ENCODE data around the gene VN1R5.

The VN1R5 gene

DNA sequence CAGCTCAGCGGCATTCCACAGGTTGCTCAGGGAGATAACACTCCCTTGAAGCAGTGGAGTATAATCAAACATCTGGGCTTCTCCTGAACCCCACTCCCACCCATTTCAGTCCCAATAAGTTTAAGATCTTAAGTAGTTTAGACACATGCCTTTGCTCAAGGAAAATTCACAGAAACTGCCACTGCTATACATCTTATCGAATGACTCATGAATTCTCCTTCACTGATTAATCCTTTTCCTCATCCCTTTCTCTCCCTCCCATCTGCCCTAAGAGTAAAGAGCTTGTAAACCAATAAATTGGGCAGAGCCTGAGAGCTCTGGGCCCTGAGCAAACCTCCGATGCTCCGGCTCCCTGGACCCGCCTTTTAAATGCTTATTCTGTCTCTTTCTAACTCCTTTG lies 10.2 kb downstream of the VN1R5 start:
- Histone ChIP-seq H3K9me2 (replicated peaks; ENCODE audit: insufficient read depth, low read length) (no peaks in the 10 kb centered on the region), H3F3A (ENCODE audit: insufficient read depth) (no peaks in the 10 kb centered on the region), H2AFZ (ENCODE audit: low read depth, low read length, severe bottlenecking) (no peak overlapping the region), H3K36me3 (ENCODE audit: low read length) (no peaks in the 10 kb centered on the region; the same call in 1 of the 2 replicates), H3K4me2 (ENCODE audit: low read depth, low read length, poor library complexity, severe bottlenecking) (no peak overlapping the region), H3K4me3 (ENCODE audit: insufficient read depth, low read length, poor library complexity, severe bottlenecking) (no peak overlapping the region), H3K27me3 (ENCODE audit: low read length) (no peaks in the 10 kb centered on the region), H3K9ac (ENCODE audit: low read length) (no peak overlapping the region), H3K27ac (ENCODE audit: low read depth, low read length) (no peak overlapping the region), H3K9me3 (ENCODE audit: insufficient read depth, low read length) (peaks cover 4% of the 10 kb centered on the region; the same call in 1 of the 2 replicates), H4K20me1 (ENCODE audit: low read depth, low read length) (no peaks in the 10 kb centered on the region), H3K79me2 (ENCODE audit: insufficient read depth, low read length) (no peaks in the 10 kb centered on the region)
- TF ChIP-seq, protein P1, sequence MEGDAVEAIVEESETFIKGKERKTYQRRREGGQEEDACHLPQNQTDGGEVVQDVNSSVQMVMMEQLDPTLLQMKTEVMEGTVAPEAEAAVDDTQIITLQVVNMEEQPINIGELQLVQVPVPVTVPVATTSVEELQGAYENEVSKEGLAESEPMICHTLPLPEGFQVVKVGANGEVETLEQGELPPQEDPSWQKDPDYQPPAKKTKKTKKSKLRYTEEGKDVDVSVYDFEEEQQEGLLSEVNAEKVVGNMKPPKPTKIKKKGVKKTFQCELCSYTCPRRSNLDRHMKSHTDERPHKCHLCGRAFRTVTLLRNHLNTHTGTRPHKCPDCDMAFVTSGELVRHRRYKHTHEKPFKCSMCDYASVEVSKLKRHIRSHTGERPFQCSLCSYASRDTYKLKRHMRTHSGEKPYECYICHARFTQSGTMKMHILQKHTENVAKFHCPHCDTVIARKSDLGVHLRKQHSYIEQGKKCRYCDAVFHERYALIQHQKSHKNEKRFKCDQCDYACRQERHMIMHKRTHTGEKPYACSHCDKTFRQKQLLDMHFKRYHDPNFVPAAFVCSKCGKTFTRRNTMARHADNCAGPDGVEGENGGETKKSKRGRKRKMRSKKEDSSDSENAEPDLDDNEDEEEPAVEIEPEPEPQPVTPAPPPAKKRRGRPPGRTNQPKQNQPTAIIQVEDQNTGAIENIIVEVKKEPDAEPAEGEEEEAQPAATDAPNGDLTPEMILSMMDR (IDR thresholded peaks at IDR 0.05; ENCODE audit: insufficient read depth, low read length, poor library complexity, severe bottlenecking): no peak
- TF ChIP-seq EZH2phosphoT487 (conservative IDR thresholded peaks at IDR 0.05; ENCODE audit: low read length): no peak

DNA sequence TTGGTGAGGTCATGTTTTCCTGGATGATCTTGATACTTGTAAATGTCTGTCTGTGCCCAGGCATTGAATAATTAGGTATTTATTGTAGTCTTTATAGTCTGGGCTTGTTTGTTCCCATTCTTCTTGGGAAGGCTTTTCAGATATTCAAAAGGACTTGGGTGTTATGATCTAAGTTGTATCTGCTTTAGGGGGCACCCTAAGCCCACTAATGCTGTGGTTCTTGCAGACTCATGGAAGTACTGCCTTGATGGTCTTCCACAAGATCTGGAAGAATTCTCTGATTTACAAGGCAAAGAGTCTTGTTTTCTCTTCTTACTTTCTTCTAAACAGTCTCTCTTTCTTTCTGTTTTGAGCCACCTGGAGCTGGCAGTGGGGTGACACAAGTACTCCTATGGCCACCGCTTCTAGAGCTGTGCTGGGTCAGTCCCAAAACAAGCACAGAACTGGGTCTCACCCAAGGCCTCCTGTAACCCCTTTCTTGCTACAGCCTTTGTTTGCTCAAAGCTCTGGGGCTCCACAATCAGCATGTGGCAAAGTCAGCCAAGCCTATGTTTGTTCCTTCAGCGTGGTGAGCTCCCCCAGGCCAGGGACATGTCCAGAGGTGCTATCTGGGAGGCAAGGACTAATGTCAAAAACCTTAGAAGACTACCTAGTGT lies 12.6 kb downstream of the VN1R5 start:
- no peak overlapping the region for H2AFZ ChIP-seq (ENCODE audit: low read depth, low read length, severe bottlenecking)

GRCh38 chr1:247269133-247269532 lies 13.3 kb downstream of the VN1R5 start:
- H3K4me2 ChIP-seq (ENCODE audit: low read depth, low read length, poor library complexity, severe bottlenecking): no peak overlapping the region
- peaks cover 4% of the 10 kb centered on the region; the same call in 1 of the 2 replicates for H3K9me3 ChIP-seq (ENCODE audit: insufficient read depth, low read length)
- H4K20me1 ChIP-seq (ENCODE audit: low read depth, low read length): no peaks in the 10 kb centered on the region
- H3K36me3 ChIP-seq (ENCODE audit: low read length): no peaks in the 10 kb centered on the region; the same call in 1 of the 2 replicates
- H2AFZ ChIP-seq (ENCODE audit: low read depth, low read length, severe bottlenecking): no peak overlapping the region
- no peaks in the 10 kb centered on the region for H3F3A ChIP-seq (ENCODE audit: insufficient read depth)
- H3K27me3 ChIP-seq (ENCODE audit: low read length): no peaks in the 10 kb centered on the region
- no peaks in the 10 kb centered on the region for H3K9me2 ChIP-seq (replicated peaks; ENCODE audit: insufficient read depth, low read length)
- H3K4me3 ChIP-seq (ENCODE audit: insufficient read depth, low read length, poor library complexity, severe bottlenecking): no peak overlapping the region
- no peaks in the 10 kb centered on the region for H3K79me2 ChIP-seq (ENCODE audit: insufficient read depth, low read length)
- no peak overlapping the region for H3K9ac ChIP-seq (ENCODE audit: low read length)
- TF ChIP-seq EZH2phosphoT487 (conservative IDR thresholded peaks at IDR 0.05; ENCODE audit: low read length): no peak
- TF ChIP-seq, protein P1 (IDR thresholded peaks at IDR 0.05; ENCODE audit: insufficient read depth, low read length, poor library complexity, severe bottlenecking): no peak
- no peak overlapping the region for H3K27ac ChIP-seq (ENCODE audit: low read depth, low read length)

More for the DNA sequence above, 12.6 kb downstream of the VN1R5 start:
- TF ChIP-seq, protein P1 (IDR thresholded peaks at IDR 0.05; ENCODE audit: insufficient read depth, low read length, poor library complexity, severe bottlenecking): no peak
- no peak for TF ChIP-seq EZH2phosphoT487 (conservative IDR thresholded peaks at IDR 0.05; ENCODE audit: low read length)
- H3K36me3 ChIP-seq (ENCODE audit: low read length): no peaks in the 10 kb centered on the region; the same call in 1 of the 2 replicates
- H3F3A ChIP-seq (ENCODE audit: insufficient read depth): no peaks in the 10 kb centered on the region
- no peaks in the 10 kb centered on the region for H3K27me3 ChIP-seq (ENCODE audit: low read length)
- H4K20me1 ChIP-seq (ENCODE audit: low read depth, low read length): no peaks in the 10 kb centered on the region
- no peaks in the 10 kb centered on the region for H3K79me2 ChIP-seq (ENCODE audit: insufficient read depth, low read length)
- H3K9me2 ChIP-seq (replicated peaks; ENCODE audit: insufficient read depth, low read length): no peaks in the 10 kb centered on the region
- no peak overlapping the region for H3K9ac ChIP-seq (ENCODE audit: low read length)
- no peak overlapping the region for H3K27ac ChIP-seq (ENCODE audit: low read depth, low read length)
- peaks cover 4% of the 10 kb centered on the region; the same call in 1 of the 2 replicates for H3K9me3 ChIP-seq (ENCODE audit: insufficient read depth, low read length)
- H3K4me2 ChIP-seq (ENCODE audit: low read depth, low read length, poor library complexity, severe bottlenecking): no peak overlapping the region
- no peak overlapping the region for H3K4me3 ChIP-seq (ENCODE audit: insufficient read depth, low read length, poor library complexity, severe bottlenecking)
